ENCODE results near the gene CTAGE8.
"Not testable (repeated sequence)": the region's sequence is repeated elsewhere in the genome, so short reads cannot be mapped to it uniquely, and the experiment has no call there.

DNA sequence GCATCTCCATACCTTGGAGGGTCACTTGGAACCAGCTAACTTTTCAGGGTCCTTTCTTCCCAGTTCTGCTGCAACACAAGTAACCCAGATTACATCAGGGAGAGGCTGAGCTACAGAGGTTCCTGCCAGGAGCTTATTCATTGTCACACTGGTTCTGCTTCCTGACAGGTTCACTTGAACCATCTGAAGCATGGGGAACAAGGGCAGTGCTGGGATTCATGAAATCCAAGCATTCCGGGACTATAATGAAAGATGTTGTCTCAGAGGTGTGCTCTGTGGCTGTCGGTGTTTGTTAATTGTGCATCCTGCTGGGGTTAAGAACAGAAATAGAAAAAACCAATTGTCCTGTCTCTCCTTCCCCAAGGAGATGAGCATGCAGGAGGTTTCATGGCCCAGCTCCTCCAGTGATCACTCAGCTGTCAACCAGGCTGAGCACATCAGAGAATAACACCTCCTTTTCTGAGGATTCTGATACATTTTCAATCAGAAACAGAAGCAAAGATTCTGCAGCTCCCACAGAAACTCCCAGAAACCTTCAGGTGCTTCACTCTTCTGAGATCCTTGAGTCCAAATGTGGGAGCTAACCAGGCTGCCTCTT, 42.9 kb upstream of the CTAGE8 start, which contains the start of gene OR2A1:
- TF ChIP-seq, protein P1, sequence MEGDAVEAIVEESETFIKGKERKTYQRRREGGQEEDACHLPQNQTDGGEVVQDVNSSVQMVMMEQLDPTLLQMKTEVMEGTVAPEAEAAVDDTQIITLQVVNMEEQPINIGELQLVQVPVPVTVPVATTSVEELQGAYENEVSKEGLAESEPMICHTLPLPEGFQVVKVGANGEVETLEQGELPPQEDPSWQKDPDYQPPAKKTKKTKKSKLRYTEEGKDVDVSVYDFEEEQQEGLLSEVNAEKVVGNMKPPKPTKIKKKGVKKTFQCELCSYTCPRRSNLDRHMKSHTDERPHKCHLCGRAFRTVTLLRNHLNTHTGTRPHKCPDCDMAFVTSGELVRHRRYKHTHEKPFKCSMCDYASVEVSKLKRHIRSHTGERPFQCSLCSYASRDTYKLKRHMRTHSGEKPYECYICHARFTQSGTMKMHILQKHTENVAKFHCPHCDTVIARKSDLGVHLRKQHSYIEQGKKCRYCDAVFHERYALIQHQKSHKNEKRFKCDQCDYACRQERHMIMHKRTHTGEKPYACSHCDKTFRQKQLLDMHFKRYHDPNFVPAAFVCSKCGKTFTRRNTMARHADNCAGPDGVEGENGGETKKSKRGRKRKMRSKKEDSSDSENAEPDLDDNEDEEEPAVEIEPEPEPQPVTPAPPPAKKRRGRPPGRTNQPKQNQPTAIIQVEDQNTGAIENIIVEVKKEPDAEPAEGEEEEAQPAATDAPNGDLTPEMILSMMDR (IDR thresholded peaks at IDR 0.05): not testable (repeated sequence)
- TF ChIP-seq POLR2A (IDR thresholded peaks at IDR 0.05): not testable (repeated sequence)
